ENCODE results near the gene TLL2. TPM values are rescaled to one million over a fixed set of nuclear protein-coding genes. Genes with fewer than 3 reads are reported as not detected.

TLL2 gene
- total RNA-seq, 1 experiment from 2014 or later: 0.11 TPM

GRCh38 chr10:96339956-96340904 is 173.5 kb downstream of the TLL2 start:
- no peak overlapping the region for H3K27ac ChIP-seq (ENCODE audit: low read depth, low read length, poor library complexity, severe bottlenecking)
- DNase-seq (ENCODE audit: low spot score): peak; percentile 74
- intact Hi-C loops (cut with micrococcal nuclease; ENCODE audit: unreplicated experiment): loop anchor here (1.0 kb wide), 1 partner anchor 323 kb away; no protein-coding TSS in a partner anchor
- POLR2A ChIA-PET (ENCODE audit: low non-redundant PET): no interaction called here
- no TSS peak for BruUV-seq (replicated peaks)
- no peaks in the 10 kb centered on the region for H3K9me3 ChIP-seq (ENCODE audit: low read depth, low read length, poor library complexity, severe bottlenecking)
- H3K36me3 ChIP-seq (ENCODE audit: insufficient read depth, low read length, poor library complexity, severe bottlenecking): no peaks in the 10 kb centered on the region
- H3K27me3 ChIP-seq (replicated peaks; ENCODE audit: insufficient read depth, low read depth, low read length, poor library complexity): no peaks in the 10 kb centered on the region
- H3K4me3 ChIP-seq (ENCODE audit: low read depth, low read length, poor library complexity, severe bottlenecking): no peak overlapping the region
- TF ChIP-seq EZH2 (IDR thresholded peaks at IDR 0.05; ENCODE audit: borderline replicate concordance, low read depth, low read length, poor library complexity, severe bottlenecking) (no peak), CTCF (conservative IDR thresholded peaks at IDR 0.05; ENCODE audit: low read depth, low read length) (peak; percentile 89)
- no peaks in the 10 kb centered on the region for H3K4me1 ChIP-seq (ENCODE audit: insufficient read depth, low read length, poor library complexity, severe bottlenecking)
- CTCF ChIA-PET: interaction anchor here (0.6 to 1.2 kb wide), 2 partner anchors 110 to 111 kb away, joined by 5 to 6 read pairs; no protein-coding TSS in a partner anchor

GRCh38 chr10:96339383-96339782 is 174.3 kb downstream of the TLL2 start:
- no peak for TF ChIP-seq EZH2 (IDR thresholded peaks at IDR 0.05; ENCODE audit: borderline replicate concordance, low read depth, low read length, poor library complexity, severe bottlenecking)
- TF ChIP-seq CTCF (conservative IDR thresholded peaks at IDR 0.05; ENCODE audit: low read depth, low read length): no peak
- no peak overlapping the region for H3K27ac ChIP-seq (ENCODE audit: low read depth, low read length, poor library complexity, severe bottlenecking)
- H3K9me3 ChIP-seq (ENCODE audit: low read depth, low read length, poor library complexity, severe bottlenecking): no peaks in the 10 kb centered on the region
- BruUV-seq (replicated peaks): no TSS peak
- intact Hi-C loops (cut with micrococcal nuclease; ENCODE audit: unreplicated experiment): no loop called here
- H3K4me3 ChIP-seq (ENCODE audit: low read depth, low read length, poor library complexity, severe bottlenecking): no peak overlapping the region
- ChIA-PET POLR2A (ENCODE audit: low non-redundant PET) (no interaction called here), CTCF (interaction anchor here (1.2 kb wide), 1 partner anchor 110 kb away, joined by 6 read pairs; no protein-coding TSS in a partner anchor)
- no peaks in the 10 kb centered on the region for H3K36me3 ChIP-seq (ENCODE audit: insufficient read depth, low read length, poor library complexity, severe bottlenecking)
- H3K4me1 ChIP-seq (ENCODE audit: insufficient read depth, low read length, poor library complexity, severe bottlenecking): no peaks in the 10 kb centered on the region
- DNase-seq (ENCODE audit: low spot score): no peak
- H3K27me3 ChIP-seq (replicated peaks; ENCODE audit: insufficient read depth, low read depth, low read length, poor library complexity): peaks cover under 1% of the 10 kb centered on the region

- no peak for DNase-seq (ENCODE audit: low spot score)
Measured at GRCh38 chr10:96338279-96338925, 175.3 kb downstream of the TLL2 start.

More at GRCh38 chr10:96338279-96338925, 175.3 kb downstream of the TLL2 start:
- H3K4me1 ChIP-seq (ENCODE audit: insufficient read depth, low read length, poor library complexity, severe bottlenecking): no peaks in the 10 kb centered on the region
- ChIA-PET POLR2A (ENCODE audit: low non-redundant PET) (no interaction called here), CTCF (no interaction called here)
- TF ChIP-seq EZH2 (IDR thresholded peaks at IDR 0.05; ENCODE audit: borderline replicate concordance, low read depth, low read length, poor library complexity, severe bottlenecking): no peak
- no peak for TF ChIP-seq CTCF (conservative IDR thresholded peaks at IDR 0.05; ENCODE audit: low read depth, low read length)
- peaks cover 10% of the 10 kb centered on the region for H3K27me3 ChIP-seq (replicated peaks; ENCODE audit: insufficient read depth, low read depth, low read length, poor library complexity)
- H3K4me3 ChIP-seq (ENCODE audit: low read depth, low read length, poor library complexity, severe bottlenecking): no peak overlapping the region
- H3K27ac ChIP-seq (ENCODE audit: low read depth, low read length, poor library complexity, severe bottlenecking): no peak overlapping the region
- H3K36me3 ChIP-seq (ENCODE audit: insufficient read depth, low read length, poor library complexity, severe bottlenecking): no peaks in the 10 kb centered on the region
- intact Hi-C loops (cut with micrococcal nuclease; ENCODE audit: unreplicated experiment): no loop called here
- no peaks in the 10 kb centered on the region for H3K9me3 ChIP-seq (ENCODE audit: low read depth, low read length, poor library complexity, severe bottlenecking)
- no TSS peak for BruUV-seq (replicated peaks)
